ENCODE results near the gene VSTM2B. TPM values are rescaled to one million over a fixed set of nuclear protein-coding genes. Genes with fewer than 3 reads are reported as not detected.

VSTM2B gene
- total RNA-seq, 4 donors from 2014 or later = not detected

GRCh38 chr19:29538651-29539050 is 12.9 kb downstream of the VSTM2B start:
- no peaks in the 10 kb centered on the region for H3K4me1 ChIP-seq
- H3K36me3 ChIP-seq = no peaks in the 10 kb centered on the region
- DNase-seq = peak in 1 of 2 donors; percentile 1
- no peak overlapping the region for H3K4me3 ChIP-seq
- no peaks in the 10 kb centered on the region for H3K9me3 ChIP-seq
- intact Hi-C loops (cut with DNase I; ENCODE audit: low total_unique reads) = no loop called here
- no peak for TF ChIP-seq POLR2A (IDR thresholded peaks at IDR 0.05)
- no peak for TF ChIP-seq CTCF (IDR thresholded peaks at IDR 0.05)
- H3K27ac ChIP-seq = no peak overlapping the region
- no peaks in the 10 kb centered on the region for H3K27me3 ChIP-seq

- intact Hi-C loops (cut with DNase I; ENCODE audit: low total_unique reads) = no loop called here
- DNase-seq = peak in 1 of 2 donors; percentile 2
- no peak for TF ChIP-seq POLR2A (IDR thresholded peaks at IDR 0.05)
- TF ChIP-seq CTCF (IDR thresholded peaks at IDR 0.05) = no peak
These were observed 13.3 kb downstream of the VSTM2B start for GRCh38 chr19:29539131-29539530.

GRCh38 chr19:29539670-29540069 is 13.9 kb downstream of the VSTM2B start:
- Histone ChIP-seq H3K27ac (no peak overlapping the region), H3K27me3 (no peaks in the 10 kb centered on the region), H3K36me3 (no peaks in the 10 kb centered on the region), H3K9me3 (no peaks in the 10 kb centered on the region), H3K4me1 (no peaks in the 10 kb centered on the region), H3K4me3 (no peak overlapping the region)
- no peak for DNase-seq
- intact Hi-C loops (cut with DNase I; ENCODE audit: low total_unique reads) = no loop called here
- TF ChIP-seq CTCF (IDR thresholded peaks at IDR 0.05) = no peak
- no peak for TF ChIP-seq POLR2A (IDR thresholded peaks at IDR 0.05)

More at GRCh38 chr19:29539131-29539530, 13.3 kb downstream of the VSTM2B start:
- H3K27ac ChIP-seq = no peak overlapping the region
- H3K4me1 ChIP-seq = no peaks in the 10 kb centered on the region
- H3K4me3 ChIP-seq = no peak overlapping the region
- no peaks in the 10 kb centered on the region for H3K27me3 ChIP-seq
- H3K9me3 ChIP-seq = no peaks in the 10 kb centered on the region
- no peaks in the 10 kb centered on the region for H3K36me3 ChIP-seq

GRCh38 chr19:29540114-29540513 is 14.3 kb downstream of the VSTM2B start:
- TF ChIP-seq CTCF (IDR thresholded peaks at IDR 0.05) = no peak
- TF ChIP-seq POLR2A (IDR thresholded peaks at IDR 0.05) = no peak
- Histone ChIP-seq H3K4me3 (no peak overlapping the region), H3K4me1 (no peaks in the 10 kb centered on the region), H3K36me3 (no peaks in the 10 kb centered on the region), H3K9me3 (no peaks in the 10 kb centered on the region), H3K27me3 (no peaks in the 10 kb centered on the region), H3K27ac (no peak overlapping the region)
- intact Hi-C loops (cut with DNase I; ENCODE audit: low total_unique reads) = no loop called here
- peak in 1 of 2 donors; percentile 1 for DNase-seq

- no peak for DNase-seq
- Histone ChIP-seq H3K36me3 (no peaks in the 10 kb centered on the region), H3K4me1 (no peaks in the 10 kb centered on the region), H3K9me3 (no peaks in the 10 kb centered on the region), H3K4me3 (no peak overlapping the region), H3K27me3 (no peaks in the 10 kb centered on the region), H3K27ac (no peak overlapping the region)
- intact Hi-C loops (cut with DNase I; ENCODE audit: low total_unique reads) = no loop called here
- TF ChIP-seq POLR2A (IDR thresholded peaks at IDR 0.05) (no peak), CTCF (IDR thresholded peaks at IDR 0.05) (no peak)
These were observed 15.9 kb downstream of the VSTM2B start for GRCh38 chr19:29541473-29542253.

Measured in uterus (tissue), 4 donors.